GM12878 (cell line): ENCODE data around the gene CDK17.

ENCODE experiments used
- CBFB ChIP-seq: IDR thresholded peaks from 2 replicates; pipeline ENCODE4 v1.6.1; 2016; ENCODE audit warnings: antibody characterized with exemption, low read depth
- CTCF ChIP-seq, 3 experiments: IDR thresholded peaks in 2 of 3; conservative IDR thresholded peaks in 1 of 3; 2 replicates each; pipeline ENCODE4 v1.5.1; 2011; ENCODE audit warnings: low read depth in 3 of 3, low read length in 3 of 3, mild to moderate bottlenecking in 3 of 3, control low read depth in 2 of 3, moderate library complexity in 2 of 3, inconsistent platforms in 1 of 3, mixed read lengths in 1 of 3; ENCODE audit not compliant: control insufficient read depth in 2 of 3, insufficient read depth in 1 of 3; ENCODE audit errors: extremely low read depth in 1 of 3
- EZH2 ChIP-seq: IDR thresholded peaks from 2 replicates; pipeline ENCODE4 v1.6.1; 2012; ENCODE audit warnings: low read depth, mild to moderate bottlenecking, control low read depth, inconsistent platforms, low read length, borderline replicate concordance; ENCODE audit not compliant: control insufficient read depth
- GATAD2B ChIP-seq: fragments of 450-650 bp; conservative IDR thresholded peaks from 2 replicates; pipeline ENCODE4 v1.6.1; 2017; ENCODE audit warnings: low read depth, mild to moderate bottlenecking, moderate library complexity
- POLR2A ChIP-seq: IDR thresholded peaks from 2 replicates; pipeline ENCODE4 v1.6.1; 2011; ENCODE audit warnings: low read depth, mild to moderate bottlenecking, low read length
- SMAD1 ChIP-seq: fragments of 450-650 bp; IDR thresholded peaks from 2 replicates; pipeline ENCODE4 v1.6.1; 2018; ENCODE audit warnings: mild to moderate bottlenecking, low read depth; ENCODE audit not compliant: partially characterized antibody
- SMC3 ChIP-seq: IDR thresholded peaks from 2 replicates; pipeline ENCODE4 v1.6.1; 2011; ENCODE audit warnings: low read length, improper control_type of control experiment, borderline replicate concordance
- SPI1 ChIP-seq: IDR thresholded peaks from 2 replicates; pipeline ENCODE4 v1.6.1; 2011; ENCODE audit warnings: low read depth, mild to moderate bottlenecking, low read length, moderate library complexity, borderline replicate concordance; ENCODE audit not compliant: insufficient read depth
- YY1 ChIP-seq: IDR thresholded peaks from 2 replicates; pipeline ENCODE4 v1.6.1; 2011; ENCODE audit warnings: low read depth, mild to moderate bottlenecking, low read length
- ZSCAN29 ChIP-seq: fragments of 450-650 bp; IDR thresholded peaks from 2 replicates; pipeline ENCODE4 v1.6.1; 2017; ENCODE audit warnings: mild to moderate bottlenecking, moderate library complexity
- TF ChIP-seq, protein P1 (sequence below): IDR thresholded peaks from 2 replicates; pipeline ENCODE4 v1.6.1; 2012; ENCODE audit warnings: mild to moderate bottlenecking, low read depth, low read length
- TF ChIP-seq, protein P2 (sequence below): IDR thresholded peaks from 2 replicates; pipeline ENCODE4 v1.6.1; 2011; ENCODE audit warnings: low read depth, low read length, improper control_type of control experiment, borderline replicate concordance
- TF ChIP-seq, protein P3 (sequence below): fragments of 150-350 bp; IDR thresholded peaks from 2 replicates; pipeline ENCODE4 v1.6.1; 2016; ENCODE audit warnings: low read depth, low read length

GRCh38 chr12:96260644-96261043 lies 139.6 kb downstream of the CDK17 start:
- no peak for TF ChIP-seq YY1
- no peak for TF ChIP-seq CTCF (IDR thresholded peaks at IDR 0.05 in 2 of 3, conservative IDR thresholded peaks at IDR 0.05 in 1 of 3; ENCODE audit: control insufficient read depth in 2 of 3, extremely low read depth in 1 of 3, insufficient read depth in 1 of 3, low read depth in 3 of 3, low read length in 3 of 3)
- no peak for TF ChIP-seq GATAD2B
- TF ChIP-seq EZH2 = no peak
- TF ChIP-seq, protein P1, sequence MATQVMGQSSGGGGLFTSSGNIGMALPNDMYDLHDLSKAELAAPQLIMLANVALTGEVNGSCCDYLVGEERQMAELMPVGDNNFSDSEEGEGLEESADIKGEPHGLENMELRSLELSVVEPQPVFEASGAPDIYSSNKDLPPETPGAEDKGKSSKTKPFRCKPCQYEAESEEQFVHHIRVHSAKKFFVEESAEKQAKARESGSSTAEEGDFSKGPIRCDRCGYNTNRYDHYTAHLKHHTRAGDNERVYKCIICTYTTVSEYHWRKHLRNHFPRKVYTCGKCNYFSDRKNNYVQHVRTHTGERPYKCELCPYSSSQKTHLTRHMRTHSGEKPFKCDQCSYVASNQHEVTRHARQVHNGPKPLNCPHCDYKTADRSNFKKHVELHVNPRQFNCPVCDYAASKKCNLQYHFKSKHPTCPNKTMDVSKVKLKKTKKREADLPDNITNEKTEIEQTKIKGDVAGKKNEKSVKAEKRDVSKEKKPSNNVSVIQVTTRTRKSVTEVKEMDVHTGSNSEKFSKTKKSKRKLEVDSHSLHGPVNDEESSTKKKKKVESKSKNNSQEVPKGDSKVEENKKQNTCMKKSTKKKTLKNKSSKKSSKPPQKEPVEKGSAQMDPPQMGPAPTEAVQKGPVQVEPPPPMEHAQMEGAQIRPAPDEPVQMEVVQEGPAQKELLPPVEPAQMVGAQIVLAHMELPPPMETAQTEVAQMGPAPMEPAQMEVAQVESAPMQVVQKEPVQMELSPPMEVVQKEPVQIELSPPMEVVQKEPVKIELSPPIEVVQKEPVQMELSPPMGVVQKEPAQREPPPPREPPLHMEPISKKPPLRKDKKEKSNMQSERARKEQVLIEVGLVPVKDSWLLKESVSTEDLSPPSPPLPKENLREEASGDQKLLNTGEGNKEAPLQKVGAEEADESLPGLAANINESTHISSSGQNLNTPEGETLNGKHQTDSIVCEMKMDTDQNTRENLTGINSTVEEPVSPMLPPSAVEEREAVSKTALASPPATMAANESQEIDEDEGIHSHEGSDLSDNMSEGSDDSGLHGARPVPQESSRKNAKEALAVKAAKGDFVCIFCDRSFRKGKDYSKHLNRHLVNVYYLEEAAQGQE = no peak
- TF ChIP-seq POLR2A = 0 out of 2 replicates have a peak, but pooled peaks have one; percentile 28
- TF ChIP-seq, protein P2, sequence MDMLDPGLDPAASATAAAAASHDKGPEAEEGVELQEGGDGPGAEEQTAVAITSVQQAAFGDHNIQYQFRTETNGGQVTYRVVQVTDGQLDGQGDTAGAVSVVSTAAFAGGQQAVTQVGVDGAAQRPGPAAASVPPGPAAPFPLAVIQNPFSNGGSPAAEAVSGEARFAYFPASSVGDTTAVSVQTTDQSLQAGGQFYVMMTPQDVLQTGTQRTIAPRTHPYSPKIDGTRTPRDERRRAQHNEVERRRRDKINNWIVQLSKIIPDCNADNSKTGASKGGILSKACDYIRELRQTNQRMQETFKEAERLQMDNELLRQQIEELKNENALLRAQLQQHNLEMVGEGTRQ = no peak
- TF ChIP-seq SMC3 = no peak
- no peak for TF ChIP-seq SMAD1
- no peak for TF ChIP-seq CBFB
- TF ChIP-seq SPI1 = no peak
- TF ChIP-seq, protein P3, sequence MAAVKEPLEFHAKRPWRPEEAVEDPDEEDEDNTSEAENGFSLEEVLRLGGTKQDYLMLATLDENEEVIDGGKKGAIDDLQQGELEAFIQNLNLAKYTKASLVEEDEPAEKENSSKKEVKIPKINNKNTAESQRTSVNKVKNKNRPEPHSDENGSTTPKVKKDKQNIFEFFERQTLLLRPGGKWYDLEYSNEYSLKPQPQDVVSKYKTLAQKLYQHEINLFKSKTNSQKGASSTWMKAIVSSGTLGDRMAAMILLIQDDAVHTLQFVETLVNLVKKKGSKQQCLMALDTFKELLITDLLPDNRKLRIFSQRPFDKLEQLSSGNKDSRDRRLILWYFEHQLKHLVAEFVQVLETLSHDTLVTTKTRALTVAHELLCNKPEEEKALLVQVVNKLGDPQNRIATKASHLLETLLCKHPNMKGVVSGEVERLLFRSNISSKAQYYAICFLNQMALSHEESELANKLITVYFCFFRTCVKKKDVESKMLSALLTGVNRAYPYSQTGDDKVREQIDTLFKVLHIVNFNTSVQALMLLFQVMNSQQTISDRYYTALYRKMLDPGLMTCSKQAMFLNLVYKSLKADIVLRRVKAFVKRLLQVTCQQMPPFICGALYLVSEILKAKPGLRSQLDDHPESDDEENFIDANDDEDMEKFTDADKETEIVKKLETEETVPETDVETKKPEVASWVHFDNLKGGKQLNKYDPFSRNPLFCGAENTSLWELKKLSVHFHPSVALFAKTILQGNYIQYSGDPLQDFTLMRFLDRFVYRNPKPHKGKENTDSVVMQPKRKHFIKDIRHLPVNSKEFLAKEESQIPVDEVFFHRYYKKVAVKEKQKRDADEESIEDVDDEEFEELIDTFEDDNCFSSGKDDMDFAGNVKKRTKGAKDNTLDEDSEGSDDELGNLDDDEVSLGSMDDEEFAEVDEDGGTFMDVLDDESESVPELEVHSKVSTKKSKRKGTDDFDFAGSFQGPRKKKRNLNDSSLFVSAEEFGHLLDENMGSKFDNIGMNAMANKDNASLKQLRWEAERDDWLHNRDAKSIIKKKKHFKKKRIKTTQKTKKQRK = no peak
- TF ChIP-seq ZSCAN29 = no peak
